Activated CD8-positive, alpha-beta T cell treated with anti-CD3 and anti-CD28 coated beads for 36 hours (primary cell): ENCODE results near the gene BLOC1S3. TPM values are rescaled to one million over a fixed set of nuclear protein-coding genes. Genes with fewer than 3 reads are reported as not detected.

Experiments
- ATAC-seq: fragments of 200-7000 bp; cut with Tn5 transposase; one replicate; pipeline ENCODE4 v1.10.0; 2021; ENCODE audit warnings: mild to moderate bottlenecking, moderate library complexity
- CTCF ChIA-PET: fragments of 350-600 bp; sonication (Branson Sonifier 250); formaldehyde crosslinking; loops from one replicate; lab custom pipeline; 2021; ENCODE audit warnings: antibody characterized with exemption; lab: Charles Lee
- POLR2A ChIA-PET: fragments of 350-600 bp; sonication (Branson Sonifier 250); formaldehyde crosslinking; loops from one replicate; lab custom pipeline; 2021; ENCODE audit warnings: antibody characterized with exemption; lab: Charles Lee
- DNase-seq: peaks from one replicate; pipeline ENCODE4 v3.0.0-alpha.2; 2020
- H3K27ac Mint-ChIP-seq: one replicate; pipeline ENCODE4 v1.8.0; 2021; ENCODE audit warnings: mild to moderate bottlenecking, mixed read lengths
- H3K27me3 Mint-ChIP-seq: one replicate; pipeline ENCODE4 v1.8.0; 2021; ENCODE audit warnings: mixed read lengths
- H3K36me3 Mint-ChIP-seq: one replicate; pipeline ENCODE4 v1.8.0; 2021; ENCODE audit warnings: low read depth, mixed read lengths
- H3K4me1 Mint-ChIP-seq: one replicate; pipeline ENCODE4 v1.8.0; 2021; ENCODE audit warnings: low read depth, mixed read lengths
- H3K4me3 Mint-ChIP-seq: one replicate; pipeline ENCODE4 v1.8.0; 2021; ENCODE audit warnings: mild to moderate bottlenecking, moderate library complexity, mixed read lengths
- H3K9me3 Mint-ChIP-seq: one replicate; pipeline ENCODE4 v1.8.0; 2021; ENCODE audit warnings: mixed read lengths
- intact Hi-C: fragments of 100-400 bp; cut with micrococcal nuclease; formaldehyde crosslinking; loops from one replicate; pipeline ENCODE4 v1.10.0; 2022
- total RNA-seq, 2 experiments: library from RNA; stranded (reverse); gene quantifications; one replicate each; pipeline ENCODE4 v1.2.3, GENCODE V29; 2021
- TF ChIP-seq, protein P1 (sequence below): fragments of 200-600 bp; IDR thresholded peaks from one replicate; pipeline ENCODE4 v1.8.0; 2022; ENCODE audit warnings: antibody characterized with exemption, mild to moderate bottlenecking

Gene BLOC1S3
- total RNA-seq, 2 experiments from 2014 or later = 8.9 to 10.8 TPM

DNA sequence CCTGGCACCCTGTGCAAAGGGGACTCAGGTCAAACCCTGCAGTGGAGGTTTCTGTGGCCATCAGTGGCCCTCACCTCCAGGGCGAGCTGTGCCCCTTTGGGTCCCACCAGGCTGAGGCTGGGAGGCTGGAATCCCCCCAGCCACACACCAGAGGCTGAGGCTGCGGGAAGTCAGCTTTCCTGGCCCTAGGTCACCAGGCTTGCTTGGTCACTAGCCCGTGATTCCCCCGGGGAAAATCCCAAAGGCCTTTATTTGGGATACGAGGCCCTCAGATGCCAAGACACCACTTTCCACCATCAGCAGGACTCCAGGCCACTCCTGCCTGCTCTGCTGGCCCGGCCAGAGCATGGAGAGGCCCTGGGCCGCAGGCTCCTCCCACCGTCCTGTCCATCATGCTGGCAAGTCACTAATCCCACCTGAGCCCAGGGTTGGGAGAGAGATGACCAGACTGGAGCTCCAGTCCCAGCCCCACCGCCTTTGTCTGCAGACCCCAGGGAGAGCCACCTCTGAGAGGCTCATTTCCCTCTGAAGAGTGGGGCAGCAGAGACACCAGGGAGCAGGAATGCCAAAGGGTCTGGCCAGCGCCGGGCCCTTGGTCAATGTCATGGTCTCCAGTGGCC, 22.5 kb upstream of the BLOC1S3 start:
- Mint-ChIP-seq H3K9me3 (peaks cover 2% of the 10 kb centered on the region), H3K27me3 (peaks cover 27% of the 10 kb centered on the region), H3K36me3 (peaks cover 7% of the 10 kb centered on the region), H3K4me3 (no peak overlapping the region), H3K27ac (no peak overlapping the region), H3K4me1 (peaks cover 19% of the 10 kb centered on the region)
- ATAC-seq (no peak), DNase-seq (no peak)
- TF ChIP-seq, protein P1, sequence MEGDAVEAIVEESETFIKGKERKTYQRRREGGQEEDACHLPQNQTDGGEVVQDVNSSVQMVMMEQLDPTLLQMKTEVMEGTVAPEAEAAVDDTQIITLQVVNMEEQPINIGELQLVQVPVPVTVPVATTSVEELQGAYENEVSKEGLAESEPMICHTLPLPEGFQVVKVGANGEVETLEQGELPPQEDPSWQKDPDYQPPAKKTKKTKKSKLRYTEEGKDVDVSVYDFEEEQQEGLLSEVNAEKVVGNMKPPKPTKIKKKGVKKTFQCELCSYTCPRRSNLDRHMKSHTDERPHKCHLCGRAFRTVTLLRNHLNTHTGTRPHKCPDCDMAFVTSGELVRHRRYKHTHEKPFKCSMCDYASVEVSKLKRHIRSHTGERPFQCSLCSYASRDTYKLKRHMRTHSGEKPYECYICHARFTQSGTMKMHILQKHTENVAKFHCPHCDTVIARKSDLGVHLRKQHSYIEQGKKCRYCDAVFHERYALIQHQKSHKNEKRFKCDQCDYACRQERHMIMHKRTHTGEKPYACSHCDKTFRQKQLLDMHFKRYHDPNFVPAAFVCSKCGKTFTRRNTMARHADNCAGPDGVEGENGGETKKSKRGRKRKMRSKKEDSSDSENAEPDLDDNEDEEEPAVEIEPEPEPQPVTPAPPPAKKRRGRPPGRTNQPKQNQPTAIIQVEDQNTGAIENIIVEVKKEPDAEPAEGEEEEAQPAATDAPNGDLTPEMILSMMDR = no peak
- ChIA-PET POLR2A (interaction anchor here (1.2 kb wide), 1 partner anchor 23 kb away, joined by 3 read pairs; the partner anchor contains the start of gene BLOC1S3), CTCF (interaction anchor here (1.4 to 1.5 kb wide), 2 partner anchors 31 kb away, joined by 3 to 4 read pairs; no protein-coding TSS in a partner anchor)
- intact Hi-C loops = no loop called here

DNA sequence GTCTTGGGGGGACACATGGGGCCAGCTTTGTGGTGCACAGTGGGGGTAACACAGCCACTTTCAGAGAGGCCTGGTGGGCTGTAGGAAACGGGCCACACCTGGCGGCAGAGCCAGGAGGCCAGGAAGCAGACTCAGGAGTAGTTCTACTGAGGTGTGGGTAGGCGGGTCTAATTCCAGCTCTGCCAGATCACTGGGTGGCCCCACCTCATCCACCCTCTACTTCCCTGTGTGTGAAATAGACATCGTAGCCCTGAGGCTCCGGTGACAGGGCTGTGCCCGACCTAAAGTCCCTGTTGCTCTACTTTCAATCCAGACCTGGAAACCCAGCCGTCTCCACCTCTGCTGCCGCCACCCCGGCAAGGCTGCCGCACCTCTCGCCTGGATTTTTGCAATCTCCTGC, 21.8 kb upstream of the BLOC1S3 start:
- Mint-ChIP-seq H3K27ac (no peak overlapping the region), H3K27me3 (peaks cover 23% of the 10 kb centered on the region), H3K4me1 (peaks cover 14% of the 10 kb centered on the region), H3K36me3 (peaks cover 7% of the 10 kb centered on the region), H3K4me3 (no peak overlapping the region), H3K9me3 (peaks cover 2% of the 10 kb centered on the region)
- ChIA-PET POLR2A (interaction anchor here (1.2 kb wide), 1 partner anchor 22 kb away, joined by 3 read pairs; the partner anchor contains the start of gene BLOC1S3), CTCF (interaction anchor here (1.5 kb wide), 1 partner anchor 30 kb away, joined by 3 read pairs; no protein-coding TSS in a partner anchor)
- DNase-seq (no peak), ATAC-seq (no peak)
- TF ChIP-seq, protein P1 = no peak
- intact Hi-C loops = no loop called here

DNA sequence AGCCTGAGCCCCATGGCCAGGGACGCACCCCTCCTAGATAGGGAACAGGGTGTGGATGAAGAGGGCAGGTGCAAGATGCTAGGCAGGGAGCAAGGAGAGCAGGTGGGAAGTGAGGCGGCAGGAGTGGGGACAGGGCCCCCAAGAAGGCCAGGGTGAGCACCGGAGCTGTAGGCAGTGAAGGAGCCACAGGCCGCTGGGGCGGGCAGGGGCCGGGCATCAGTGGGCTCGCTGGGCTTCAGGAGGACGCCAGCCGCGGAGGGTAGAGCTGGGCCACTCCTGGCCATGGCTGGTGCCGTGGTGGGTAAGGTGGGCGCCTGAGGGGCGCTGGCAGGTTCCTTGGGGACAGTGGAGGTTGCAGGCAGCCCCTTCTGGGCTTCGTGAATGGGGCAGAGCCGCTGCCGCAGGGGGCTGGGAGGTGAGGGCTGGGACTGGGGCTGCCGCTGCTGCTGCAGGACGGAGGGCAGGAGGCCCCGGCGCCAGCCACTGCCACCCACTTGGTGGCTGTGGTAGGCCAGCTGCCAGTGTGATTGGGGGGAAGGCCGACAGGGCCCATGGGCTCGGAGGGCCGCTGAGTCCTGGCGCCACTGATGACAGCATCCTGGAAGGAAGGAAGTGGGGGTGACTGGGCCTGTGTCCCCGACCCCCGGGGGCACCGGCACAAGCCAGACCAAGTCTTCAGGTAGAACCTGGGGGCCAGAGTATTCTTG, 19.9 kb upstream of the BLOC1S3 start:
- CTCF ChIA-PET = no interaction called here
- TF ChIP-seq, protein P1 = no peak
- no peak overlapping the region for H3K4me3 Mint-ChIP-seq
- DNase-seq (no peak), ATAC-seq (no peak)
- intact Hi-C loops = no loop called here
- POLR2A ChIA-PET = interaction anchor here (0.9 to 1.7 kb wide), 3 partner anchors 9 to 41 kb away, joined by 3 to 5 read pairs (median 4); partner anchors contain the start of genes BLOC1S3 and TRAPPC6A
- no peak overlapping the region for H3K27ac Mint-ChIP-seq
- H3K4me1 Mint-ChIP-seq = peaks cover 11% of the 10 kb centered on the region
- no peaks in the 10 kb centered on the region for H3K9me3 Mint-ChIP-seq
- peaks cover 2% of the 10 kb centered on the region for H3K36me3 Mint-ChIP-seq
- H3K27me3 Mint-ChIP-seq = peaks cover 17% of the 10 kb centered on the region

DNA sequence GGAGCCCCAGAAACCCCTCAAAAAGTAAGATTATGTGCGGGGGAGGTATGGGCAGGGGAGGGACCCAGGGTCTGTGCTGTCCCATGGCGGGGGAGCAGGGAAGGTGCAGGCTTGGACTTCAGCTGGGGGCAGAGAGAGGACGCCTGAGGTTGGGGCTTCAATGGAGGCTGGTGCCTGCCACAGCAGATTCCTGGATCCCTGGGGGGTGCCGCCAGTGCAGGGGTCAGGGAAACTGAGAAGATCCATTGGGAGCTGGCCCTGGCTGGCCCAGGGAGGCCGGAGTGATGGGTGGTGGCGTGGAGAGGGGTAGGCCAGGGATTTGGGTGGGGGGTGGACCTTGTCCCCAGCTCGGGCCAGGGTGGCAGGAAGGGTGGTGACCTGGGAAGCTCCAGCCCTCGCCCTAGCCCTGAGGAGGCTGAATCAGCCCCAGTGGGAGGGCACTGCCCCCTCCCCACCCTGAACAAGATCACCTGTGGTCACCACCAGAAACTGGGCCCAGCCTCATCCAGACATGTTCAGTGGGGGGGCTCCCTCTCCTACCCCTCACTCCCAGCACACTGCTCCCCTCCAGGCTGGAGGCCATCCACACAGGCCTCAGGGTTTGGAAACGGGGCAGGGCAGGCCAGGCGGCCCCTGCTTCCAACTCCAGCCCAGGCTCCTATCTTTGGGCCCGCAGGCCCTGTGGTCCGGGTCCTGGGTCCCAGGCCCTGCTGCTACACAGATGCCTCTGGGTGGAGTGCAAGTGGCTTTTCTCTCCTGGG, 19.2 kb upstream of the BLOC1S3 start:
- ChIA-PET CTCF (no interaction called here), POLR2A (interaction anchor here (0.8 to 1.7 kb wide), 3 partner anchors 18 to 41 kb away, joined by 3 to 5 read pairs (median 3); partner anchors contain the start of genes BLOC1S3 and TRAPPC6A)
- no peak overlapping the region for H3K4me3 Mint-ChIP-seq
- peaks cover 11% of the 10 kb centered on the region for H3K4me1 Mint-ChIP-seq
- no peak overlapping the region for H3K27ac Mint-ChIP-seq
- intact Hi-C loops = no loop called here
- H3K9me3 Mint-ChIP-seq = no peaks in the 10 kb centered on the region
- no peak for ATAC-seq
- peaks cover 11% of the 10 kb centered on the region for H3K27me3 Mint-ChIP-seq
- TF ChIP-seq, protein P1 = no peak
- DNase-seq = no peak
- no peaks in the 10 kb centered on the region for H3K36me3 Mint-ChIP-seq
